Activated CD4-positive, alpha-beta T cell treated with anti-CD3 and anti-CD28 coated beads, Interleukin-2, amount 10 ng/mL, durations not matched to agents 24 days and 14 days (primary cell): Measurements from ENCODE around the gene MYO1C. TPM values are rescaled to one million over a fixed set of nuclear protein-coding genes. Genes with fewer than 3 reads are reported as not detected.

ENCODE experiments used
- DNase-seq: peaks from one replicate; pipeline ENCODE4 v3.0.0; 2022
- H3K27ac Mint-ChIP-seq: one replicate; pipeline ENCODE4 v1.8.0; 2022; ENCODE audit warnings: mild to moderate bottlenecking, mixed read lengths
- H3K27me3 Mint-ChIP-seq: one replicate; pipeline ENCODE4 v1.8.0; 2022; ENCODE audit warnings: mixed read lengths
- H3K36me3 Mint-ChIP-seq: one replicate; pipeline ENCODE4 v1.8.0; 2022; ENCODE audit warnings: low read depth, mild to moderate bottlenecking, mixed read lengths
- H3K4me1 Mint-ChIP-seq: one replicate; pipeline ENCODE4 v1.8.0; 2021; ENCODE audit warnings: mixed read lengths
- H3K4me3 Mint-ChIP-seq: one replicate; pipeline ENCODE4 v1.8.0; 2022; ENCODE audit warnings: mild to moderate bottlenecking, moderate library complexity, mixed read lengths
- H3K9me3 Mint-ChIP-seq: one replicate; pipeline ENCODE4 v1.8.0; 2021; ENCODE audit warnings: mixed read lengths
- intact Hi-C: fragments of 100-400 bp; cut with micrococcal nuclease; formaldehyde crosslinking; loops from one replicate; pipeline ENCODE4 v1.15.1; 2023
- total RNA-seq: library from RNA; stranded (reverse); gene quantifications from 2 replicates; pipeline ENCODE4 v1.2.3, GENCODE V29; 2022

MYO1C gene
- total RNA-seq, 1 donor from 2014 or later: 37.4 TPM

- intact Hi-C loops: no loop called here
- no peak overlapping the region for H3K4me3 Mint-ChIP-seq
- no peaks in the 10 kb centered on the region for H3K27me3 Mint-ChIP-seq
- no peaks in the 10 kb centered on the region for H3K9me3 Mint-ChIP-seq
- peaks cover 41% of the 10 kb centered on the region for H3K36me3 Mint-ChIP-seq
- H3K27ac Mint-ChIP-seq: no peak overlapping the region
- DNase-seq: no peak
- peaks cover 14% of the 10 kb centered on the region for H3K4me1 Mint-ChIP-seq
Observed at GRCh38 chr17:1471490-1471889, 21.0 kb downstream of the MYO1C start.

GRCh38 chr17:1470755-1471462 lies 21.6 kb downstream of the MYO1C start:
- no peaks in the 10 kb centered on the region for H3K27me3 Mint-ChIP-seq
- intact Hi-C loops: no loop called here
- no peak for DNase-seq
- no peaks in the 10 kb centered on the region for H3K9me3 Mint-ChIP-seq
- no peak overlapping the region for H3K27ac Mint-ChIP-seq
- no peak overlapping the region for H3K4me3 Mint-ChIP-seq
- H3K36me3 Mint-ChIP-seq: peaks cover 43% of the 10 kb centered on the region
- H3K4me1 Mint-ChIP-seq: peaks cover 14% of the 10 kb centered on the region

- no peak for DNase-seq
- peaks cover 14% of the 10 kb centered on the region for H3K4me1 Mint-ChIP-seq
- H3K36me3 Mint-ChIP-seq: peaks cover 41% of the 10 kb centered on the region
- H3K9me3 Mint-ChIP-seq: no peaks in the 10 kb centered on the region
- intact Hi-C loops: no loop called here
- no peak overlapping the region for H3K27ac Mint-ChIP-seq
- H3K4me3 Mint-ChIP-seq: no peak overlapping the region
- H3K27me3 Mint-ChIP-seq: no peaks in the 10 kb centered on the region
Observed at GRCh38 chr17:1470071-1470754, 22.3 kb downstream of the MYO1C start.

GRCh38 chr17:1469231-1469852 lies 23.1 kb downstream of the MYO1C start:
- H3K36me3 Mint-ChIP-seq: peaks cover 41% of the 10 kb centered on the region
- H3K4me1 Mint-ChIP-seq: peaks cover 14% of the 10 kb centered on the region
- peaks cover 2% of the 10 kb centered on the region for H3K27me3 Mint-ChIP-seq
- no peak for DNase-seq
- H3K9me3 Mint-ChIP-seq: no peaks in the 10 kb centered on the region
- intact Hi-C loops: no loop called here
- H3K4me3 Mint-ChIP-seq: no peak overlapping the region
- H3K27ac Mint-ChIP-seq: no peak overlapping the region

- Mint-ChIP-seq H3K27ac (no peak overlapping the region), H3K4me1 (peaks cover 10% of the 10 kb centered on the region), H3K9me3 (no peaks in the 10 kb centered on the region), H3K4me3 (no peak overlapping the region), H3K36me3 (peaks cover 41% of the 10 kb centered on the region), H3K27me3 (peaks cover 8% of the 10 kb centered on the region)
- no peak for DNase-seq
- intact Hi-C loops: no loop called here
Observed at GRCh38 chr17:1467898-1468492, 24.5 kb downstream of the MYO1C start.

GRCh38 chr17:1467258-1467657 lies 25.2 kb downstream of the MYO1C start:
- H3K36me3 Mint-ChIP-seq: peaks cover 41% of the 10 kb centered on the region
- H3K27ac Mint-ChIP-seq: no peak overlapping the region
- DNase-seq: no peak
- no peaks in the 10 kb centered on the region for H3K9me3 Mint-ChIP-seq
- no peak overlapping the region for H3K4me3 Mint-ChIP-seq
- peaks cover 9% of the 10 kb centered on the region for H3K27me3 Mint-ChIP-seq
- peaks cover 12% of the 10 kb centered on the region for H3K4me1 Mint-ChIP-seq
- intact Hi-C loops: no loop called here

GRCh38 chr17:1464186-1464585 lies 28.3 kb downstream of the MYO1C start:
- no peak for DNase-seq
- Mint-ChIP-seq H3K36me3 (peaks cover 25% of the 10 kb centered on the region), H3K27me3 (peaks cover 24% of the 10 kb centered on the region)

GRCh38 chr17:1462164-1463112 lies 30.0 kb downstream of the MYO1C start:
- peaks cover 16% of the 10 kb centered on the region for H3K4me1 Mint-ChIP-seq
- H3K36me3 Mint-ChIP-seq: peaks cover 10% of the 10 kb centered on the region
- DNase-seq: no peak
- peak overlapping the region; percentile 92 for H3K27ac Mint-ChIP-seq
- peak overlapping the region; percentile 57 for H3K4me3 Mint-ChIP-seq
- intact Hi-C loops: loop anchor here (2.0 kb wide), 1 partner anchor 22 kb away; no protein-coding TSS in a partner anchor
- H3K27me3 Mint-ChIP-seq: peaks cover 26% of the 10 kb centered on the region
- H3K9me3 Mint-ChIP-seq: no peaks in the 10 kb centered on the region

More at GRCh38 chr17:1464186-1464585, 28.3 kb downstream of the MYO1C start:
- intact Hi-C loops: no loop called here
- no peak overlapping the region for H3K27ac Mint-ChIP-seq
- H3K9me3 Mint-ChIP-seq: no peaks in the 10 kb centered on the region
- peaks cover 15% of the 10 kb centered on the region for H3K4me1 Mint-ChIP-seq
- H3K4me3 Mint-ChIP-seq: no peak overlapping the region

GRCh38 chr17:1461198-1461944 lies 31.1 kb downstream of the MYO1C start:
- no peak overlapping the region for H3K4me3 Mint-ChIP-seq
- H3K27ac Mint-ChIP-seq: no peak overlapping the region
- intact Hi-C loops: no loop called here
- peaks cover 7% of the 10 kb centered on the region for H3K36me3 Mint-ChIP-seq
- no peaks in the 10 kb centered on the region for H3K9me3 Mint-ChIP-seq
- peaks cover 29% of the 10 kb centered on the region for H3K27me3 Mint-ChIP-seq
- H3K4me1 Mint-ChIP-seq: peaks cover 22% of the 10 kb centered on the region
- no peak for DNase-seq

- intact Hi-C loops: no loop called here
- DNase-seq: no peak
Observed at GRCh38 chr17:1460233-1460632, 32.3 kb downstream of the MYO1C start.

GRCh38 chr17:1455797-1456599 lies 36.5 kb downstream of the MYO1C start, which contains the start of gene CRK:
Gene CRK, minus strand, starts transcription at chr17:1456232. Its CDS starts 115 bp downstream, at chr17:1456117.
- peak within 1 kb of the TSS; percentile 91 for H3K4me3 Mint-ChIP-seq
- H3K27me3 Mint-ChIP-seq: peaks cover 14% of the 10 kb centered on the region
- H3K9me3 Mint-ChIP-seq: no peaks in the 10 kb centered on the region
- DNase-seq: peak; percentile 100
- intact Hi-C loops: loop anchor here (1.0 to 5.0 kb wide), 4 partner anchors 35 to 89 kb away; partner anchors contain the start of genes INPP5K and YWHAE
- peaks cover 19% of the 10 kb centered on the region for H3K36me3 Mint-ChIP-seq
- peak within 1 kb of the TSS; percentile 91 for H3K27ac Mint-ChIP-seq
- H3K4me1 Mint-ChIP-seq: peaks cover 24% of the 10 kb centered on the region

More at GRCh38 chr17:1460233-1460632, 32.3 kb downstream of the MYO1C start:
- Mint-ChIP-seq H3K36me3 (peaks cover 3% of the 10 kb centered on the region), H3K4me1 (peaks cover 22% of the 10 kb centered on the region), H3K27ac (no peak overlapping the region), H3K9me3 (no peaks in the 10 kb centered on the region), H3K27me3 (peaks cover 29% of the 10 kb centered on the region), H3K4me3 (no peak overlapping the region)
